ENCODE data around the gene LDHAL6B.

DNA sequence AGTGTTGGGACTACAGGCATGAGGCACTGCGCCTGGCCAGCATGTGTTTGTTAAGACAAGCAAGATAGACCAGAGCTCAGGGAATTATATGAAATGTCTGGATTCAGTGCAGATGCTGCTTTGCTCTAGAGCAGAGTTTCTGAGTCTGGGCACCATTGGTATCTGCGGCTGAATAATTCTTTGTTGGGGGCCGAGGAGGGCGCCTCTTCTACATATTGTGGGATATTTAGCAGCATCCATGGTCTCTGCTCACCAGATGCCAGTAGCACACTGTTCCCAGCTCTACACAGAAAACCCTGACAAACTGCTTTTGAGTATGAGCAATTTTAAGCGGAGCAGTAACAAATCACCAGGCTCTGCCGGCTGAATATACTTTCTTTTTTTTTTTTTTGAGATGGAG is 3.6 kb upstream of the LDHAL6B start:
- TF ChIP-seq, protein P1, sequence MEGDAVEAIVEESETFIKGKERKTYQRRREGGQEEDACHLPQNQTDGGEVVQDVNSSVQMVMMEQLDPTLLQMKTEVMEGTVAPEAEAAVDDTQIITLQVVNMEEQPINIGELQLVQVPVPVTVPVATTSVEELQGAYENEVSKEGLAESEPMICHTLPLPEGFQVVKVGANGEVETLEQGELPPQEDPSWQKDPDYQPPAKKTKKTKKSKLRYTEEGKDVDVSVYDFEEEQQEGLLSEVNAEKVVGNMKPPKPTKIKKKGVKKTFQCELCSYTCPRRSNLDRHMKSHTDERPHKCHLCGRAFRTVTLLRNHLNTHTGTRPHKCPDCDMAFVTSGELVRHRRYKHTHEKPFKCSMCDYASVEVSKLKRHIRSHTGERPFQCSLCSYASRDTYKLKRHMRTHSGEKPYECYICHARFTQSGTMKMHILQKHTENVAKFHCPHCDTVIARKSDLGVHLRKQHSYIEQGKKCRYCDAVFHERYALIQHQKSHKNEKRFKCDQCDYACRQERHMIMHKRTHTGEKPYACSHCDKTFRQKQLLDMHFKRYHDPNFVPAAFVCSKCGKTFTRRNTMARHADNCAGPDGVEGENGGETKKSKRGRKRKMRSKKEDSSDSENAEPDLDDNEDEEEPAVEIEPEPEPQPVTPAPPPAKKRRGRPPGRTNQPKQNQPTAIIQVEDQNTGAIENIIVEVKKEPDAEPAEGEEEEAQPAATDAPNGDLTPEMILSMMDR (IDR thresholded peaks at IDR 0.05; ENCODE audit: insufficient read depth, low read length), result no peak
- TF ChIP-seq POLR2AphosphoS5 (IDR thresholded peaks at IDR 0.05; ENCODE audit: low read depth), result no peak

Data from HL-60 (cell line).